Bronchial epithelial cell (primary cell): ENCODE data around the gene WFIKKN2. TPM values are rescaled to one million over a fixed set of nuclear protein-coding genes. Genes with fewer than 3 reads are reported as not detected.

Source experiments
- DNase-seq: peaks from one replicate; pipeline ENCODE4 v3.0.0-alpha.2; 2010; ENCODE audit warnings: low read depth
- FAIRE-seq: peaks from 2 replicates; lab custom pipeline; 2011; peaks lifted over from hg19 to GRCh38; lab: Jason Lieb, UNC
- H3K27me3 ChIP-seq: 2 replicates; pipeline ENCODE4 v1.5.1; 2011; ENCODE audit warnings: low read length; ENCODE audit not compliant: control insufficient read depth, insufficient read depth
- H3K36me3 ChIP-seq: 2 replicates; pipeline ENCODE4 v1.5.1; 2011; ENCODE audit warnings: low read length; ENCODE audit not compliant: control insufficient read depth, insufficient read depth
- H3K4me3 ChIP-seq: 2 replicates; pipeline ENCODE4 v1.5.1; 2011; ENCODE audit warnings: mild to moderate bottlenecking, low read depth, low read length, control low read depth
- total RNA-seq: library from RNA; depleted of rRNA; stranded (reverse); fragments of >200 nt; gene quantifications from 2 replicates; pipeline ENCODE4 v1.2.1, GENCODE V29; 2014
- TF ChIP-seq, protein P1 (sequence below): IDR thresholded peaks from 2 replicates; pipeline ENCODE4 v1.5.1; 2011; ENCODE audit warnings: mild to moderate bottlenecking, moderate library complexity, low read length, control low read depth, inconsistent platforms; ENCODE audit not compliant: insufficient read depth, severe bottlenecking

The WFIKKN2 gene
- total RNA-seq, 1 donor from 2014 or later: not detected

DNA sequence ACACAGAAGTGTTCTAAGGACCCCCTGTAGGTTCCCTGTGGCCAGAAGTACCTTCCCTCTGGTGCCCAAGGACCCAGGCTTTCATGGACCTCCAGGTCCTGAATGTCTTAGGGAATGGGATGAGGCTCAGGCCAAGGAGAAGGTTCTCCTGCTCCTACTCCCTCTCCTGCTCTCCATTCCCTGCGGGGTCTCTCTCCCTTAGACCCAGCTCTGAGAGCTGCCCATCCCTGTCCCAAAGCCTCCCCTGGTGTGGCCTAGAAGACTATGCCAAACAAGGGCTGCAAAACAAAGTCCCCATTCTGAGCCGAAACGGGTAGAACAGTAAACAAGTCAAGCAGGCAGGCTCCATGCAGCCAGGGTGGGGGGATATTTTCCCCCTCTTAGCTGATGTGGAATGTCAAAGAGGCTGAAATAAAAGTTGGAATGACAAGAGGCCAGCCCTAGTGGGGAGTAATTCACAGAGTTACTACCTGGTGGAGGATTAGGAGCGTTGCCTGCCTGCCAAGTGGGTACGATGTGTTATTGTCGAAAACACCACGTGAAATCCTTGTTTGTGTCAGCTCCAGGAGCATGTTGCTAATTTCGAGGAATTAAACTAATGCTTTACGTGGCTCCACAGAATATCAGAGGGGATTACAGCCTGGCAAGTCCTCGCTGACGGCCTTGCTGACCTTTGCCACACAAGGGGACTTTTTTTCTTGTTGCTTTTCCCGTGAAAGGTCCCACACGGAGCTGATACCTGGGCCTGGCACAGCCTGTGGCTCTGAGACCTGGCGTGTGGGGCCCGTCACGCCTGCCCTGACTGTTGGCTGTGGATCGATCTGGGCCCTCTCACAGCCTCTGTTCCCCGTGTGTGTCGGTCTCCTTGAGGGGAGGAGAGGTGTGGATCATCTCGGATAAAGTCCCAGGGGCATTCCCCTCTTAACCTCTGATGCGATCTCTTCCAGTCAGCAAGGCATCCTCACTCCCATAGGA, 2.9 kb downstream of the WFIKKN2 start:
- H3K4me3 ChIP-seq: no peak overlapping the region
- no peaks in the 10 kb centered on the region for H3K36me3 ChIP-seq
- DNase-seq (no peak), FAIRE-seq (no peak)
- no peaks in the 10 kb centered on the region for H3K27me3 ChIP-seq
- TF ChIP-seq, protein P1, sequence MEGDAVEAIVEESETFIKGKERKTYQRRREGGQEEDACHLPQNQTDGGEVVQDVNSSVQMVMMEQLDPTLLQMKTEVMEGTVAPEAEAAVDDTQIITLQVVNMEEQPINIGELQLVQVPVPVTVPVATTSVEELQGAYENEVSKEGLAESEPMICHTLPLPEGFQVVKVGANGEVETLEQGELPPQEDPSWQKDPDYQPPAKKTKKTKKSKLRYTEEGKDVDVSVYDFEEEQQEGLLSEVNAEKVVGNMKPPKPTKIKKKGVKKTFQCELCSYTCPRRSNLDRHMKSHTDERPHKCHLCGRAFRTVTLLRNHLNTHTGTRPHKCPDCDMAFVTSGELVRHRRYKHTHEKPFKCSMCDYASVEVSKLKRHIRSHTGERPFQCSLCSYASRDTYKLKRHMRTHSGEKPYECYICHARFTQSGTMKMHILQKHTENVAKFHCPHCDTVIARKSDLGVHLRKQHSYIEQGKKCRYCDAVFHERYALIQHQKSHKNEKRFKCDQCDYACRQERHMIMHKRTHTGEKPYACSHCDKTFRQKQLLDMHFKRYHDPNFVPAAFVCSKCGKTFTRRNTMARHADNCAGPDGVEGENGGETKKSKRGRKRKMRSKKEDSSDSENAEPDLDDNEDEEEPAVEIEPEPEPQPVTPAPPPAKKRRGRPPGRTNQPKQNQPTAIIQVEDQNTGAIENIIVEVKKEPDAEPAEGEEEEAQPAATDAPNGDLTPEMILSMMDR: no peak

DNA sequence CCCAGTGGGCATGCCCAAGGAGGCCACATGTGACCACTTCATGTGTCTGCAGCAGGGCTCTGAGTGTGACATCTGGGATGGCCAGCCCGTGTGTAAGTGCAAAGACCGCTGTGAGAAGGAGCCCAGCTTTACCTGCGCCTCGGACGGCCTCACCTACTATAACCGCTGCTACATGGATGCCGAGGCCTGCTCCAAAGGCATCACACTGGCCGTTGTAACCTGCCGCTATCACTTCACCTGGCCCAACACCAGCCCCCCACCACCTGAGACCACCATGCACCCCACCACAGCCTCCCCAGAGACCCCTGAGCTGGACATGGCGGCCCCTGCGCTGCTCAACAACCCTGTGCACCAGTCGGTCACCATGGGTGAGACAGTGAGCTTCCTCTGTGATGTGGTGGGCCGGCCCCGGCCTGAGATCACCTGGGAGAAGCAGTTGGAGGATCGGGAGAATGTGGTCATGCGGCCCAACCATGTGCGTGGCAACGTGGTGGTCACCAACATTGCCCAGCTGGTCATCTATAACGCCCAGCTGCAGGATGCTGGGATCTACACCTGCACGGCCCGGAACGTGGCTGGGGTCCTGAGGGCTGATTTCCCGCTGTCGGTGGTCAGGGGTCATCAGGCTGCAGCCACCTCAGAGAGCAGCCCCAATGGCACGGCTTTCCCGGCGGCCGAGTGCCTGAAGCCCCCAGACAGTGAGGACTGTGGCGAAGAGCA, 4.4 kb downstream of the WFIKKN2 start:
- TF ChIP-seq, protein P1: no peak
- DNase-seq (no peak), FAIRE-seq (no peak)
- no peaks in the 10 kb centered on the region for H3K27me3 ChIP-seq
- no peak overlapping the region for H3K4me3 ChIP-seq
- H3K36me3 ChIP-seq: no peaks in the 10 kb centered on the region

- TF ChIP-seq, protein P1: no peak
- H3K27me3 ChIP-seq: no peaks in the 10 kb centered on the region
- no peaks in the 10 kb centered on the region for H3K36me3 ChIP-seq
- no peak overlapping the region for H3K4me3 ChIP-seq
- FAIRE-seq: no peak
- DNase-seq: no peak
Observed at GRCh38 chr17:50840311-50840851, 5.0 kb downstream of the WFIKKN2 start.

GRCh38 chr17:50841277-50841948, 6.0 kb downstream of the WFIKKN2 start:
- H3K4me3 ChIP-seq: no peak overlapping the region
- no peaks in the 10 kb centered on the region for H3K36me3 ChIP-seq
- H3K27me3 ChIP-seq: no peaks in the 10 kb centered on the region
- no peak for FAIRE-seq
- DNase-seq: no peak
- TF ChIP-seq, protein P1: no peak

- DNase-seq: peak; percentile 48
- H3K36me3 ChIP-seq: no peaks in the 10 kb centered on the region
- no peak overlapping the region for H3K4me3 ChIP-seq
- TF ChIP-seq, protein P1: peak; percentile 91
- H3K27me3 ChIP-seq: no peaks in the 10 kb centered on the region
- peak; percentile 87 for FAIRE-seq
Observed at GRCh38 chr17:50841949-50842354, 6.6 kb downstream of the WFIKKN2 start.
